Small intestine (tissue), 7 donors: ENCODE data around the gene PRSS1. TPM values are rescaled to one million over a fixed set of nuclear protein-coding genes. Genes with fewer than 3 reads are reported as not detected.

Experiments used
- DNase-seq, 2 donors: peaks; one replicate each; pipeline versions ENCODE4 v3.0.0 to v3.0.0-alpha.2; 2013
- FAIRE-seq: peaks from 2 replicates; lab custom pipeline; 2012; peaks lifted over from hg19 to GRCh38; lab: Jason Lieb, UNC
- H3K27ac ChIP-seq, 3 donors: one replicate each; pipeline ENCODE4 v1.5.1; 2013; ENCODE audit warnings: low read length in 2 of 3, mild to moderate bottlenecking in 2 of 3, control low read depth in 1 of 3, inconsistent platforms in 1 of 3, low read depth in 1 of 3, moderate library complexity in 1 of 3
- H3K27me3 ChIP-seq, 3 donors: one replicate each; pipeline ENCODE4 v1.6.1; 2013; ENCODE audit warnings: low read length in 3 of 3, inconsistent platforms in 1 of 3; ENCODE audit not compliant: control insufficient read depth in 3 of 3, insufficient read depth in 3 of 3
- H3K36me3 ChIP-seq, 3 donors: one replicate each; pipeline ENCODE4 v1.6.1; 2013; ENCODE audit warnings: low read length in 3 of 3, inconsistent platforms in 1 of 3, low read depth in 1 of 3, mild to moderate bottlenecking in 1 of 3, moderate library complexity in 1 of 3; ENCODE audit not compliant: control insufficient read depth in 3 of 3, insufficient read depth in 2 of 3
- H3K4me1 ChIP-seq, 3 donors: one replicate each; pipeline ENCODE4 v1.6.1; 2013; ENCODE audit warnings: low read length in 2 of 3, inconsistent platforms in 1 of 3, low read depth in 1 of 3, mild to moderate bottlenecking in 1 of 3, moderate library complexity in 1 of 3; ENCODE audit not compliant: control insufficient read depth in 3 of 3, insufficient read depth in 2 of 3
- H3K4me3 ChIP-seq, 3 donors: one replicate each; pipeline ENCODE4 v1.5.1; 2013; ENCODE audit warnings: low read length in 3 of 3, control low read depth in 1 of 3, inconsistent platforms in 1 of 3, low read depth in 1 of 3, mild to moderate bottlenecking in 1 of 3, moderate library complexity in 1 of 3
- H3K9me3 ChIP-seq, 2 donors: one replicate each; pipeline ENCODE4 v1.6.1; 2013; ENCODE audit warnings: low read depth in 1 of 2, low read length in 1 of 2; ENCODE audit not compliant: control insufficient read depth in 2 of 2, insufficient read depth in 1 of 2
- WGBS, 3 donors: extraction: QIAGEN DNeasy Blood & Tissue Kit; methylation state at CpG; one replicate each; pipeline ENCODE4 v1.1.7; 2013; 5-methylcytosine and 5-hydroxymethylcytosine counted together
- polyA plus RNA-seq, 4 donors: library from polyadenylated mRNA; stranded (reverse) in 3 of 4; unstranded in 1 of 4; fragments of 200-250 nt in 3 of 4; fragments of 120-200 nt in 1 of 4; gene quantifications; one replicate each; pipeline versions ENCODE4 v1.2.1 to v1.2.3, GENCODE V29; 2013
- donor health status: healthy with polysubstance abuse.
- donor health status: control.
- donor health status: control.
- donor health status: Bipolar disorder and iron deficiency.
- donor health status: healthy.

The PRSS1 gene
- polyA plus RNA-seq, 4 donors: 0.06 to 28.2 (median 15.0) TPM

- H3K27ac ChIP-seq: no peak overlapping the region
- H3K4me1 ChIP-seq: peaks cover 0 to 3% (median 0%) of the 10 kb centered on the region in 3 donors
- WGBS, 3 donors: 59 to 77% (median 61%) methylated on average over 2 of the region's 2 CpGs
- no peaks in the 10 kb centered on the region for H3K36me3 ChIP-seq
- H3K4me3 ChIP-seq: no peak overlapping the region
- FAIRE-seq (no peak), DNase-seq (no peak)
- H3K27me3 ChIP-seq: no peaks in the 10 kb centered on the region
- no peaks in the 10 kb centered on the region for H3K9me3 ChIP-seq
These were observed 34.9 kb upstream of the PRSS1 start for GRCh38 chr7:142714375-142714774.

GRCh38 chr7:142716596-142716995, 32.7 kb upstream of the PRSS1 start:
- DNase-seq: no peak
- Histone ChIP-seq H3K27ac (no peak overlapping the region), H3K27me3 (no peaks in the 10 kb centered on the region), H3K9me3 (no peaks in the 10 kb centered on the region), H3K36me3 (no peaks in the 10 kb centered on the region), H3K4me3 (no peak overlapping the region), H3K4me1 (peaks cover 0 to 3% (median 0%) of the 10 kb centered on the region in 3 donors)
- no peak for FAIRE-seq
- WGBS, 3 donors: 43 to 74% (median 50%) methylated on average over 2 of the region's 2 CpGs

GRCh38 chr7:142717453-142717852, 31.8 kb upstream of the PRSS1 start:
- no peak for DNase-seq
- no peaks in the 10 kb centered on the region for H3K27me3 ChIP-seq
- no peaks in the 10 kb centered on the region for H3K36me3 ChIP-seq
- H3K27ac ChIP-seq: no peak overlapping the region
- no peaks in the 10 kb centered on the region for H3K9me3 ChIP-seq
- peaks cover 0 to 3% (median 0%) of the 10 kb centered on the region in 3 donors for H3K4me1 ChIP-seq
- WGBS, 3 donors: 75 to 84% (median 75%) methylated on average over 6 of the region's 6 CpGs
- no peak for FAIRE-seq
- no peak overlapping the region for H3K4me3 ChIP-seq

GRCh38 chr7:142718313-142718712, 31.0 kb upstream of the PRSS1 start:
- Histone ChIP-seq H3K36me3 (no peaks in the 10 kb centered on the region), H3K4me3 (no peak overlapping the region), H3K9me3 (no peaks in the 10 kb centered on the region), H3K4me1 (peaks cover 0 to 3% (median 0%) of the 10 kb centered on the region in 3 donors), H3K27ac (no peak overlapping the region), H3K27me3 (peaks cover 0 to 2% (median 0%) of the 10 kb centered on the region in 3 donors)
- FAIRE-seq: no peak
- 11 to 36% (median 11%) methylated on average over 1 of the region's 1 CpG for WGBS, 3 donors
- DNase-seq: peak; percentile 16 to 28

- H3K4me1 ChIP-seq: peaks cover 0 to 3% (median 0%) of the 10 kb centered on the region in 3 donors
- no peak overlapping the region for H3K4me3 ChIP-seq
- no peak for DNase-seq
- H3K27me3 ChIP-seq: peaks cover 0 to 2% (median 0%) of the 10 kb centered on the region in 3 donors
- H3K36me3 ChIP-seq: no peaks in the 10 kb centered on the region
- WGBS, 3 donors: 89 to 95% (median 93%) methylated on average over 8 of the region's 8 CpGs
- no peaks in the 10 kb centered on the region for H3K9me3 ChIP-seq
- no peak overlapping the region for H3K27ac ChIP-seq
- FAIRE-seq: no peak
These were observed 29.0 kb upstream of the PRSS1 start for GRCh38 chr7:142720172-142720773.

- H3K27me3 ChIP-seq: peaks cover 0 to 2% (median 0%) of the 10 kb centered on the region in 3 donors
- FAIRE-seq (no peak), DNase-seq (no peak)
- no peak overlapping the region for H3K4me3 ChIP-seq
- H3K9me3 ChIP-seq: no peaks in the 10 kb centered on the region
- H3K4me1 ChIP-seq: peaks cover 0 to 3% (median 0%) of the 10 kb centered on the region in 3 donors
- H3K36me3 ChIP-seq: no peaks in the 10 kb centered on the region
- H3K27ac ChIP-seq: no peak overlapping the region
- WGBS, 3 donors: 92 to 96% (median 93%) methylated on average over 10 of the region's 10 CpGs
These were observed 28.3 kb upstream of the PRSS1 start for GRCh38 chr7:142720986-142721385.

- Histone ChIP-seq H3K36me3 (no peaks in the 10 kb centered on the region), H3K9me3 (no peaks in the 10 kb centered on the region), H3K27me3 (peaks cover 0 to 2% (median 0%) of the 10 kb centered on the region in 3 donors), H3K27ac (no peak overlapping the region), H3K4me1 (peaks cover 0 to 6% (median 0%) of the 10 kb centered on the region in 3 donors), H3K4me3 (no peak overlapping the region)
- no peak for FAIRE-seq
- WGBS, 3 donors: 64 to 88% (median 82%) methylated on average over 15 of the region's 15 CpGs
- no peak for DNase-seq
These were observed 27.0 kb upstream of the PRSS1 start for GRCh38 chr7:142722248-142722794.

- Histone ChIP-seq H3K36me3 (no peaks in the 10 kb centered on the region), H3K27me3 (no peaks in the 10 kb centered on the region), H3K9me3 (no peaks in the 10 kb centered on the region), H3K4me3 (no peak overlapping the region), H3K27ac (no peak overlapping the region), H3K4me1 (no peaks in the 10 kb centered on the region)
- FAIRE-seq (no peak), DNase-seq (no peak)
- 86 to 90% (median 88%) methylated on average over 8 of the region's 8 CpGs for WGBS, 3 donors
These were observed 16.0 kb upstream of the PRSS1 start for GRCh38 chr7:142733271-142733670.
